HepG2 (cell line): ENCODE data around the gene CNPPD1. TPM values are rescaled to one million over a fixed set of nuclear protein-coding genes. Genes with fewer than 3 reads are reported as not detected.
A peak's percentile ranks its signal among the peaks of the same experiment; 100 is the strongest.

Source experiments
- AHR ChIP-seq: IDR thresholded peaks from 2 replicates; pipeline ENCODE4 v1.6.1; 2018; ENCODE audit warnings: missing genetic modification reagents, missing compliant biosample characterization
- CBX5 ChIP-seq: sonication (generic); formaldehyde crosslinking; IDR thresholded peaks from 2 replicates; pipeline ENCODE4 v1.4.0; 2020; ENCODE audit warnings: missing genetic modification reagents, borderline replicate concordance
- CEBPG ChIP-seq: IDR thresholded peaks from 2 replicates; pipeline ENCODE4 v1.6.1; 2016
- FOSL2 ChIP-seq: sonication (generic); formaldehyde crosslinking; IDR thresholded peaks from 2 replicates; pipeline ENCODE4 v1.4.0; 2020; ENCODE audit warnings: missing genetic modification reagents
- FOXC1 ChIP-seq: sonication (generic); formaldehyde crosslinking; IDR thresholded peaks from 2 replicates; pipeline ENCODE4 v1.8.0; 2022; ENCODE audit warnings: mild to moderate bottlenecking, missing genetic modification reagents, borderline replicate concordance
- KLF13 ChIP-seq: sonication (generic); formaldehyde crosslinking; IDR thresholded peaks from 2 replicates; pipeline ENCODE4 v1.4.0; 2020; ENCODE audit warnings: mild to moderate bottlenecking, missing genetic modification reagents
- KMT2A ChIP-seq: sonication (generic); formaldehyde crosslinking; IDR thresholded peaks from 2 replicates; pipeline ENCODE4 v1.4.0; 2020; ENCODE audit warnings: missing genetic modification reagents
- MED8 ChIP-seq: sonication (generic); formaldehyde crosslinking; IDR thresholded peaks from 2 replicates; pipeline ENCODE4 v1.8.1; 2023; ENCODE audit warnings: mild to moderate bottlenecking, missing genetic modification reagents; ENCODE audit not compliant: insufficient replicate concordance
- MIXL1 ChIP-seq: IDR thresholded peaks from 2 replicates; pipeline ENCODE4 v1.6.1; 2016
- MXI1 ChIP-seq: IDR thresholded peaks from 3 replicates; pipeline ENCODE4 v1.6.1; 2012; ENCODE audit warnings: low read depth, low read length, inconsistent platforms, borderline replicate concordance
- NR1H2 ChIP-seq: sonication (generic); formaldehyde crosslinking; IDR thresholded peaks from 2 replicates; pipeline ENCODE4 v1.8.1; 2022; ENCODE audit warnings: low read depth, missing genetic modification reagents, borderline replicate concordance
- RARA ChIP-seq: IDR thresholded peaks from 2 replicates; pipeline ENCODE4 v1.6.1; 2016; ENCODE audit warnings: missing genetic modification reagents, missing compliant biosample characterization
- SSRP1 ChIP-seq: IDR thresholded peaks from 2 replicates; pipeline ENCODE4 v1.6.1; 2016; ENCODE audit warnings: control low read depth
- TGIF2 ChIP-seq: IDR thresholded peaks from 2 replicates; pipeline ENCODE4 v1.6.1; 2016; ENCODE audit warnings: control low read depth, missing compliant biosample characterization
- THRA ChIP-seq: sonication (generic); formaldehyde crosslinking; IDR thresholded peaks from 2 replicates; pipeline ENCODE4 v1.4.0; 2020; ENCODE audit warnings: missing genetic modification reagents, borderline replicate concordance
- ZFP36L2 ChIP-seq: sonication (generic); formaldehyde crosslinking; IDR thresholded peaks from 2 replicates; pipeline ENCODE4 v1.4.0; 2020; ENCODE audit warnings: missing genetic modification reagents
- ZNF281 ChIP-seq: sonication (generic); formaldehyde crosslinking; IDR thresholded peaks from 2 replicates; pipeline ENCODE4 v1.4.0; 2020; ENCODE audit warnings: missing genetic modification reagents, borderline replicate concordance
- ZNF441 ChIP-seq: sonication (generic); formaldehyde crosslinking; IDR thresholded peaks from 2 replicates; pipeline ENCODE4 v1.7.0; 2021; ENCODE audit warnings: missing genetic modification reagents, borderline replicate concordance
- ZNF513 ChIP-seq: sonication (generic); formaldehyde crosslinking; conservative IDR thresholded peaks from 2 replicates; pipeline ENCODE4 v1.5.0; 2020; ENCODE audit warnings: missing genetic modification reagents
- ZNF557 ChIP-seq: sonication (generic); formaldehyde crosslinking; IDR thresholded peaks from 2 replicates; pipeline ENCODE4 v1.4.0; 2020; ENCODE audit warnings: missing genetic modification reagents
- ZNF574 ChIP-seq: sonication (generic); formaldehyde crosslinking; IDR thresholded peaks from 2 replicates; pipeline ENCODE4 v1.4.0; 2020; ENCODE audit warnings: missing genetic modification reagents
- ZNF576 ChIP-seq: sonication (generic); formaldehyde crosslinking; IDR thresholded peaks from 2 replicates; pipeline ENCODE4 v1.4.0; 2020; ENCODE audit warnings: mild to moderate bottlenecking, missing genetic modification reagents
- ZSCAN31 ChIP-seq: sonication (generic); formaldehyde crosslinking; IDR thresholded peaks from 2 replicates; pipeline ENCODE4 v1.5.0; 2020; ENCODE audit warnings: low read depth, mild to moderate bottlenecking, missing genetic modification reagents
- polyA plus RNA-seq, 8 experiments: library from polyadenylated mRNA; depleted of rRNA in 3 of 8; stranded (reverse) in 7 of 8; unstranded in 1 of 8; fragments of >200 nt; fragmentation: Illumina TruSeq in 4 of 8; extraction: Trizol in 4 of 8; gene quantifications; 2 replicates each; pipeline versions ENCODE4 v1.2.1 to v1.2.3, GENCODE V29; 2011 to 2016; ENCODE audit warnings: low read depth in 4 of 8, missing spikeins in 1 of 8, mixed read lengths in 1 of 8; ENCODE audit not compliant: insufficient read depth in 1 of 8
- total RNA-seq, 5 experiments: library from RNA; depleted of rRNA; stranded (reverse); fragments of >200 nt; fragmentation: Illumina TruSeq; extraction: Trizol; gene quantifications; 2 replicates each; pipeline ENCODE4 v1.2.3, GENCODE V29; 2016; ENCODE audit warnings: low read depth in 1 of 5

The CNPPD1 gene
- total and polyA plus RNA-seq, 2 of the 13 experiments (the other 11 are each of a cell fraction or from before 2014, with no cell fraction given), result 35.5 to 49.4 TPM

GRCh38 chr2:219125225-219125885, 51.4 kb downstream of the CNPPD1 start (continued):
- TF ChIP-seq TGIF2 (peak; percentile 44; the same call in 1 of the 2 replicates), RARA (CRISPR knock-in tag) (peak; percentile 69), ZNF441 (CRISPR knock-in tag) (no peak), ZFP36L2 (CRISPR knock-in tag) (no peak), CBX5 (CRISPR knock-in tag) (peak; percentile 60; the same call in 1 of the 2 replicates), FOSL2 (CRISPR knock-in tag) (peak; percentile 84), SSRP1 (no peak), ZNF557 (no peak), AHR (CRISPR knock-in tag) (no peak), ZNF574 (no peak), ZNF576 (no peak), ZSCAN31 (no peak), KLF13 (CRISPR knock-in tag) (no peak), FOXC1 (CRISPR knock-in tag) (no peak), THRA (CRISPR knock-in tag) (peak; percentile 61; the same call in 1 of the 2 replicates), MED8 (CRISPR knock-in tag) (no peak), KMT2A (CRISPR knock-in tag) (peak; percentile 30; the same call in 1 of the 2 replicates), ZNF281 (peak; percentile 36; the same call in 1 of the 2 replicates), MXI1 (no peak), CEBPG (CRISPR knock-in tag) (peak; percentile 85), ZNF513 (no peak), NR1H2 (CRISPR knock-in tag) (no peak), MIXL1 (CRISPR knock-in tag) (no peak)
